ENCODE measurements around the gene POC1B.

DNA sequence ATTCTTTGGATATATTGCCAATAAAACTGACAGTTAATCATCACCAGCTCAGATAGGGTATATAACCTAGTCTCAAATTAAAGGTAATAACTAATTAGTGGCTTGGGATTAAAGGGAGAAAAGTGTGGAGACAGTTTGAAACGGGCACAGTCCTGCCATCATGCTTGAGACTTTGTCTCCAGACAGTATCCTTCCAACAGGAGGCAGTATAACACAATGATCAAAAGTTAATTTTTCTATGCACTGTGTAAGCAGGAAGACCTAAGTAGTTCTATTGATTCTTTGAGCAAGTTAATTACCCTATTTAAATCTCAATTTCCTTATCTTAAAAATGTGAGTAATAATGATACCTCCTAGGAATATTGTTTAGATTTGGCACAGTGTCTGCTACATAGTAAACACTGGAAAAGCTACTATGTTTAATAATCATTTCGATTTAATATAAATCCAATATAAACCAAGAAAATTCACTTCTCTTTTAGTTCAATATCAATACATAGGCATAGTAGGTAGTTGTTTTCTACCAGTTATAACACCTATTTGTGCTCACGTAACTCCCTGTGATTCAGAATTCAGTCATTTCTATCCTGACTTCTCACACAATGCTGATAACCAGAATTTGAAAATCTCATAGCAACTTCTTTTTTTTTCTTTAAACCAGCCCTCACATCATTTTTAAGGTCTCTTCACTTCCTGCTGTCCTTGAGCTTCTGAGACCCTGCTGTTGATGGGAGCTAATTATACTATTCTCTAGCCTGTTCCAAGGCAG is 54.9 kb downstream of the POC1B start:
- no peak for TF ChIP-seq POLR2A (IDR thresholded peaks at IDR 0.05)
- no peak for TF ChIP-seq EP300 (IDR thresholded peaks at IDR 0.05)

Measured in gastroesophageal sphincter (tissue), 2 donors.